Measurements from ENCODE around the gene ORC2.

GRCh38 chr2:201007584-201007998 lies 44.1 kb upstream of the ORC2 start:
- TF ChIP-seq POLR2A (IDR thresholded peaks at IDR 0.05) (no peak), CTCF (IDR thresholded peaks at IDR 0.05) (no peak)
